Activated CD8-positive, alpha-beta T cell treated with anti-CD3 and anti-CD28 coated beads for 36 hours (primary cell): ENCODE measurements around the gene CHST15. TPM values are rescaled to one million over a fixed set of nuclear protein-coding genes. Genes with fewer than 3 reads are reported as not detected.
A peak's percentile ranks its signal among the peaks of the same experiment; 100 is the strongest.

Experiments
- ATAC-seq: fragments of 200-7000 bp; cut with Tn5 transposase; one replicate; pipeline ENCODE4 v1.10.0; 2021; ENCODE audit warnings: mild to moderate bottlenecking, moderate library complexity
- CTCF ChIA-PET: fragments of 350-600 bp; sonication (Branson Sonifier 250); formaldehyde crosslinking; loops from one replicate; lab custom pipeline; 2021; ENCODE audit warnings: antibody characterized with exemption; lab: Charles Lee
- POLR2A ChIA-PET: fragments of 350-600 bp; sonication (Branson Sonifier 250); formaldehyde crosslinking; loops from one replicate; lab custom pipeline; 2021; ENCODE audit warnings: antibody characterized with exemption; lab: Charles Lee
- DNase-seq: peaks from one replicate; pipeline ENCODE4 v3.0.0-alpha.2; 2020
- H3K27ac Mint-ChIP-seq: one replicate; pipeline ENCODE4 v1.8.0; 2021; ENCODE audit warnings: mild to moderate bottlenecking, mixed read lengths
- H3K27me3 Mint-ChIP-seq: one replicate; pipeline ENCODE4 v1.8.0; 2021; ENCODE audit warnings: mixed read lengths
- H3K36me3 Mint-ChIP-seq: one replicate; pipeline ENCODE4 v1.8.0; 2021; ENCODE audit warnings: low read depth, mixed read lengths
- H3K4me1 Mint-ChIP-seq: one replicate; pipeline ENCODE4 v1.8.0; 2021; ENCODE audit warnings: low read depth, mixed read lengths
- H3K4me3 Mint-ChIP-seq: one replicate; pipeline ENCODE4 v1.8.0; 2021; ENCODE audit warnings: mild to moderate bottlenecking, moderate library complexity, mixed read lengths
- H3K9me3 Mint-ChIP-seq: one replicate; pipeline ENCODE4 v1.8.0; 2021; ENCODE audit warnings: mixed read lengths
- intact Hi-C: fragments of 100-400 bp; cut with micrococcal nuclease; formaldehyde crosslinking; loops from one replicate; pipeline ENCODE4 v1.10.0; 2022
- total RNA-seq, 2 experiments: library from RNA; stranded (reverse); gene quantifications; one replicate each; pipeline ENCODE4 v1.2.3, GENCODE V29; 2021
- TF ChIP-seq, protein P1 (sequence below): fragments of 200-600 bp; IDR thresholded peaks from one replicate; pipeline ENCODE4 v1.8.0; 2022; ENCODE audit warnings: antibody characterized with exemption, mild to moderate bottlenecking

Gene CHST15
- total RNA-seq, 2 experiments from 2014 or later, result 0.36 to 0.81 TPM

- no peak for DNase-seq
- CTCF ChIA-PET, result no interaction called here
- TF ChIP-seq, protein P1, sequence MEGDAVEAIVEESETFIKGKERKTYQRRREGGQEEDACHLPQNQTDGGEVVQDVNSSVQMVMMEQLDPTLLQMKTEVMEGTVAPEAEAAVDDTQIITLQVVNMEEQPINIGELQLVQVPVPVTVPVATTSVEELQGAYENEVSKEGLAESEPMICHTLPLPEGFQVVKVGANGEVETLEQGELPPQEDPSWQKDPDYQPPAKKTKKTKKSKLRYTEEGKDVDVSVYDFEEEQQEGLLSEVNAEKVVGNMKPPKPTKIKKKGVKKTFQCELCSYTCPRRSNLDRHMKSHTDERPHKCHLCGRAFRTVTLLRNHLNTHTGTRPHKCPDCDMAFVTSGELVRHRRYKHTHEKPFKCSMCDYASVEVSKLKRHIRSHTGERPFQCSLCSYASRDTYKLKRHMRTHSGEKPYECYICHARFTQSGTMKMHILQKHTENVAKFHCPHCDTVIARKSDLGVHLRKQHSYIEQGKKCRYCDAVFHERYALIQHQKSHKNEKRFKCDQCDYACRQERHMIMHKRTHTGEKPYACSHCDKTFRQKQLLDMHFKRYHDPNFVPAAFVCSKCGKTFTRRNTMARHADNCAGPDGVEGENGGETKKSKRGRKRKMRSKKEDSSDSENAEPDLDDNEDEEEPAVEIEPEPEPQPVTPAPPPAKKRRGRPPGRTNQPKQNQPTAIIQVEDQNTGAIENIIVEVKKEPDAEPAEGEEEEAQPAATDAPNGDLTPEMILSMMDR, result no peak
- H3K27ac Mint-ChIP-seq, result no peak overlapping the region
- ATAC-seq, result no peak
- H3K4me3 Mint-ChIP-seq, result no peak overlapping the region
- no peaks in the 10 kb centered on the region for H3K36me3 Mint-ChIP-seq
- intact Hi-C loops, result no loop called here
- POLR2A ChIA-PET, result no interaction called here
- H3K9me3 Mint-ChIP-seq, result peaks cover 6% of the 10 kb centered on the region
- H3K4me1 Mint-ChIP-seq, result peaks cover 11% of the 10 kb centered on the region
- no peaks in the 10 kb centered on the region for H3K27me3 Mint-ChIP-seq
These were observed 47.5 kb downstream of the CHST15 start for GRCh38 chr10:124045801-124046355.

- H3K4me3 Mint-ChIP-seq, result no peak overlapping the region
- peaks cover 11% of the 10 kb centered on the region for H3K4me1 Mint-ChIP-seq
- ChIA-PET POLR2A (no interaction called here), CTCF (no interaction called here)
- ATAC-seq (no peak), DNase-seq (no peak)
- peaks cover 6% of the 10 kb centered on the region for H3K9me3 Mint-ChIP-seq
- H3K36me3 Mint-ChIP-seq, result no peaks in the 10 kb centered on the region
- no peaks in the 10 kb centered on the region for H3K27me3 Mint-ChIP-seq
- H3K27ac Mint-ChIP-seq, result no peak overlapping the region
- intact Hi-C loops, result no loop called here
- TF ChIP-seq, protein P1, result no peak
These were observed 48.1 kb downstream of the CHST15 start for GRCh38 chr10:124045276-124045675.

GRCh38 chr10:124044143-124044862 lies 49.1 kb downstream of the CHST15 start:
- Mint-ChIP-seq H3K27ac (no peak overlapping the region), H3K36me3 (no peaks in the 10 kb centered on the region), H3K4me1 (peaks cover 11% of the 10 kb centered on the region), H3K4me3 (no peak overlapping the region), H3K27me3 (no peaks in the 10 kb centered on the region), H3K9me3 (peaks cover 6% of the 10 kb centered on the region)
- DNase-seq (no peak), ATAC-seq (no peak)
- POLR2A ChIA-PET, result no interaction called here
- CTCF ChIA-PET, result interaction anchor here (1.1 kb wide), 1 partner anchor 50 kb away, joined by 6 read pairs; no protein-coding TSS in a partner anchor
- TF ChIP-seq, protein P1, result no peak
- intact Hi-C loops, result no loop called here

GRCh38 chr10:124043310-124044142 lies 49.9 kb downstream of the CHST15 start:
- peaks cover 11% of the 10 kb centered on the region for H3K4me1 Mint-ChIP-seq
- intact Hi-C loops, result no loop called here
- TF ChIP-seq, protein P1, result no peak
- DNase-seq (peak; percentile 32), ATAC-seq (peak; percentile 47)
- H3K27me3 Mint-ChIP-seq, result no peaks in the 10 kb centered on the region
- POLR2A ChIA-PET, result interaction anchor here (0.7 kb wide), 1 partner anchor 30 kb away, joined by 4 read pairs; no protein-coding TSS in a partner anchor
- H3K4me3 Mint-ChIP-seq, result no peak overlapping the region
- no peaks in the 10 kb centered on the region for H3K36me3 Mint-ChIP-seq
- peaks cover 6% of the 10 kb centered on the region for H3K9me3 Mint-ChIP-seq
- no peak overlapping the region for H3K27ac Mint-ChIP-seq
- CTCF ChIA-PET, result interaction anchor here (1.0 to 1.1 kb wide), 2 partner anchors 49 to 345 kb away, joined by 3 to 6 read pairs; no protein-coding TSS in a partner anchor
